ENCODE measurements around the gene METAP1D. TPM values are rescaled to one million over a fixed set of nuclear protein-coding genes. Genes with fewer than 3 reads are reported as not detected.

Gene METAP1D
- total RNA-seq, 1 experiment from 2014 or later = 8.6 TPM

DNA sequence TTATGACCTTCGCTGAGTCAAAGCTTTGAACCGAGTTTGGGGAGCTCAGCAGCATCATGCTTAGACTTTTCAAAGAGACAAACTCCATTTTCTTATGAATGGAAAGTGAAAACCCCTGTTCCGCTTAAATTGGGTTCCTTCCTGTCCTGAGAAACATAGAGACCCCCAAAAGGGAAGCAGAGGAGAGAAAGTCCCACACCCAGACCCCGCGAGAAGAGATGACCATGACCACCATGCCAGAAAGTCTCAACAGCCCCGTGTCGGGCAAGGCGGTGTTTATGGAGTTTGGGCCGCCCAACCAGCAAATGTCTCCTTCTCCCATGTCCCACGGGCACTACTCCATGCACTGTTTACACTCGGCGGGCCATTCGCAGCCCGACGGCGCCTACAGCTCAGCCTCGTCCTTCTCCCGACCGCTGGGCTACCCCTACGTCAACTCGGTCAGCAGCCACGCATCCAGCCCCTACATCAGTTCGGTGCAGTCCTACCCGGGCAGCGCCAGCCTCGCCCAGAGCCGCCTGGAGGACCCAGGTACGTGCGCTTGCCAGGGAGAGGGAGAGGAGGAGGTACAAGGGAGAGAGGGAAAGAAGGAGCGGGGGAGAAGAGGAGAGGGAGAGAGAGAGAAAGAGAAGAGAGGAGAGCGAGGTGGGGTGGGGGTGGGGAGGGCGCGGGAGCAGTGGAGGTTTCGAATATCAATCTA is 85.9 kb downstream of the METAP1D start, which contains the start of gene DLX1:
Gene DLX1 (plus strand): TSS at position 48 of the 700 bp plus-strand sequence. CDS start 171 bp downstream, at position 219.
- intact Hi-C loops (cut with micrococcal nuclease; ENCODE audit: unreplicated experiment) = no loop called here
- CTCF ChIA-PET = interaction anchor here (1.3 kb wide), 1 partner anchor 10 kb away, joined by 4 read pairs; no protein-coding TSS in a partner anchor
- peak within 1 kb of the TSS; percentile 77 for H3K27ac ChIP-seq (ENCODE audit: low read length)

More for the DNA sequence above, 85.9 kb downstream of the METAP1D start, which contains the start of gene DLX1:
- BruUV-seq (replicated peaks) = TSS peak; percentile 71
- Histone ChIP-seq H3K4me1 (ENCODE audit: control insufficient read depth, insufficient read depth, low read length) (peaks cover 3% of the 10 kb centered on the region), H3K27me3 (ENCODE audit: control insufficient read depth, insufficient read depth, low read length) (no peaks in the 10 kb centered on the region), H3K36me3 (ENCODE audit: control insufficient read depth, insufficient read depth, low read length) (no peaks in the 10 kb centered on the region), H3K9me3 (ENCODE audit: control insufficient read depth, insufficient read depth, low read depth, low read length) (no peaks in the 10 kb centered on the region), H3K4me3 (ENCODE audit: low read depth in 2 of 2, low read length in 2 of 2) (peak within 1 kb of the TSS; percentile 67 to 73)
- POLR2A ChIA-PET = interaction anchor here (0.6 to 1.3 kb wide), 2 partner anchors 163 to 417 kb away, joined by 3 read pairs; partner anchors contain the start of gene HAT1
- no peak for TF ChIP-seq CTCF (IDR thresholded peaks at IDR 0.05)
- TF ChIP-seq POLR2AphosphoS5 (IDR thresholded peaks at IDR 0.05; ENCODE audit: low read depth, low read length) = 0 out of 2 replicates have a peak, but pooled peaks have one; percentile 33
- 0 out of 2 replicates have a peak, but pooled peaks have one; percentile 4 for TF ChIP-seq SIN3A (IDR thresholded peaks at IDR 0.05; ENCODE audit: borderline replicate concordance, insufficient read depth, low read depth, low read length)
- TF ChIP-seq, protein P1, sequence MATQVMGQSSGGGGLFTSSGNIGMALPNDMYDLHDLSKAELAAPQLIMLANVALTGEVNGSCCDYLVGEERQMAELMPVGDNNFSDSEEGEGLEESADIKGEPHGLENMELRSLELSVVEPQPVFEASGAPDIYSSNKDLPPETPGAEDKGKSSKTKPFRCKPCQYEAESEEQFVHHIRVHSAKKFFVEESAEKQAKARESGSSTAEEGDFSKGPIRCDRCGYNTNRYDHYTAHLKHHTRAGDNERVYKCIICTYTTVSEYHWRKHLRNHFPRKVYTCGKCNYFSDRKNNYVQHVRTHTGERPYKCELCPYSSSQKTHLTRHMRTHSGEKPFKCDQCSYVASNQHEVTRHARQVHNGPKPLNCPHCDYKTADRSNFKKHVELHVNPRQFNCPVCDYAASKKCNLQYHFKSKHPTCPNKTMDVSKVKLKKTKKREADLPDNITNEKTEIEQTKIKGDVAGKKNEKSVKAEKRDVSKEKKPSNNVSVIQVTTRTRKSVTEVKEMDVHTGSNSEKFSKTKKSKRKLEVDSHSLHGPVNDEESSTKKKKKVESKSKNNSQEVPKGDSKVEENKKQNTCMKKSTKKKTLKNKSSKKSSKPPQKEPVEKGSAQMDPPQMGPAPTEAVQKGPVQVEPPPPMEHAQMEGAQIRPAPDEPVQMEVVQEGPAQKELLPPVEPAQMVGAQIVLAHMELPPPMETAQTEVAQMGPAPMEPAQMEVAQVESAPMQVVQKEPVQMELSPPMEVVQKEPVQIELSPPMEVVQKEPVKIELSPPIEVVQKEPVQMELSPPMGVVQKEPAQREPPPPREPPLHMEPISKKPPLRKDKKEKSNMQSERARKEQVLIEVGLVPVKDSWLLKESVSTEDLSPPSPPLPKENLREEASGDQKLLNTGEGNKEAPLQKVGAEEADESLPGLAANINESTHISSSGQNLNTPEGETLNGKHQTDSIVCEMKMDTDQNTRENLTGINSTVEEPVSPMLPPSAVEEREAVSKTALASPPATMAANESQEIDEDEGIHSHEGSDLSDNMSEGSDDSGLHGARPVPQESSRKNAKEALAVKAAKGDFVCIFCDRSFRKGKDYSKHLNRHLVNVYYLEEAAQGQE (IDR thresholded peaks at IDR 0.05; ENCODE audit: insufficient read depth in 1 of 2, low read depth in 2 of 2, low read length in 1 of 2) = no peak
- peak; percentile 34; the same call in 1 of the 2 replicates for TF ChIP-seq TCF7L2 (IDR thresholded peaks at IDR 0.05; ENCODE audit: low read depth, low read length)
- in situ Hi-C loops (cut with HindIII; ENCODE audit: low pct_unique_long_range_greater_than_20kb, low sequenced_read_pairs) = no loop called here
- peak; percentile 80 for DNase-seq (ENCODE audit: low read depth, low spot score)
- peak; percentile 60 for ATAC-seq

Measured in Panc1 (cell line).